Measurements from ENCODE around the gene TSPAN14. TPM values are rescaled to one million over a fixed set of nuclear protein-coding genes. Genes with fewer than 3 reads are reported as not detected.

Gene TSPAN14
- total RNA-seq, 4 donors from 2014 or later: 61.6 to 83.4 (median 77.9) TPM

- intact Hi-C loops (cut with DNase I): loop anchor here (10.0 kb wide), 2 partner anchors 59 to 151 kb away; no protein-coding TSS in a partner anchor
- WGBS, 2 donors: 75 to 83% methylated on average over 2 of the region's 2 CpGs
These were observed 10.0 kb upstream of the TSPAN14 start for GRCh38 chr10:80444124-80444523.

GRCh38 chr10:80444646-80445319 lies 9.3 kb upstream of the TSPAN14 start:
- H3K27me3 ChIP-seq: no peaks in the 10 kb centered on the region
- no peak overlapping the region for H3K4me3 ChIP-seq (replicated peaks in 1 of 3)
- intact Hi-C loops (cut with DNase I): loop anchor here (5.0 to 10.0 kb wide), 3 partner anchors 58 to 150 kb away; no protein-coding TSS in a partner anchor
- WGBS, 2 donors: 19 to 22% methylated on average over 10 to 11 of the region's 11 CpGs
- H3K27ac ChIP-seq: no peak overlapping the region
- no peaks in the 10 kb centered on the region for H3K36me3 ChIP-seq
- TF ChIP-seq POLR2A (IDR thresholded peaks at IDR 0.05) (no peak), CTCF (IDR thresholded peaks at IDR 0.05) (peak in 5 of 6 experiments; percentile 56 to 94 (median 77))
- no peaks in the 10 kb centered on the region for H3K9me3 ChIP-seq
- peaks cover 11 to 24% of the 10 kb centered on the region in 2 donors for H3K4me1 ChIP-seq
- peak; percentile 62 to 74 for DNase-seq

More at GRCh38 chr10:80444124-80444523, 10.0 kb upstream of the TSPAN14 start:
- peak overlapping the region in 1 of 3 donors; percentile 29 for H3K27ac ChIP-seq
- DNase-seq: no peak
- TF ChIP-seq POLR2A (IDR thresholded peaks at IDR 0.05): no peak
- TF ChIP-seq CTCF (IDR thresholded peaks at IDR 0.05): no peak
- H3K4me1 ChIP-seq: peaks cover 6 to 17% of the 10 kb centered on the region in 2 donors
- H3K36me3 ChIP-seq: no peaks in the 10 kb centered on the region
- H3K4me3 ChIP-seq (replicated peaks in 1 of 3): no peak overlapping the region
- no peaks in the 10 kb centered on the region for H3K27me3 ChIP-seq
- no peaks in the 10 kb centered on the region for H3K9me3 ChIP-seq

- no peak overlapping the region for H3K27ac ChIP-seq
- no peak overlapping the region for H3K4me3 ChIP-seq (replicated peaks in 1 of 3)
- intact Hi-C loops (cut with DNase I): loop anchor here (5.0 to 10.0 kb wide), 3 partner anchors 55 to 147 kb away; no protein-coding TSS in a partner anchor
- no peaks in the 10 kb centered on the region for H3K9me3 ChIP-seq
- no peaks in the 10 kb centered on the region for H3K36me3 ChIP-seq
- H3K27me3 ChIP-seq: no peaks in the 10 kb centered on the region
- no peak for DNase-seq
- no peak for TF ChIP-seq CTCF (IDR thresholded peaks at IDR 0.05)
- TF ChIP-seq POLR2A (IDR thresholded peaks at IDR 0.05): no peak
- H3K4me1 ChIP-seq: peaks cover 18 to 30% of the 10 kb centered on the region in 2 donors
- WGBS, 2 donors: 83 to 89% methylated on average over 7 of the region's 7 CpGs
These were observed 6.5 kb upstream of the TSPAN14 start for GRCh38 chr10:80447436-80448190.

GRCh38 chr10:80448209-80448942 lies 5.7 kb upstream of the TSPAN14 start:
- DNase-seq: no peak
- Histone ChIP-seq H3K4me1 (peaks cover 26 to 38% of the 10 kb centered on the region in 2 donors), H3K27me3 (no peaks in the 10 kb centered on the region), H3K36me3 (no peaks in the 10 kb centered on the region), H3K9me3 (no peaks in the 10 kb centered on the region), H3K27ac (no peak overlapping the region), H3K4me3 (replicated peaks in 1 of 3) (no peak overlapping the region)
- intact Hi-C loops (cut with DNase I): loop anchor here (5.0 to 10.0 kb wide), 3 partner anchors 54 to 146 kb away; no protein-coding TSS in a partner anchor
- 94 to 98% methylated on average over 4 of the region's 4 CpGs for WGBS, 2 donors
- TF ChIP-seq POLR2A (IDR thresholded peaks at IDR 0.05): no peak
- TF ChIP-seq CTCF (IDR thresholded peaks at IDR 0.05): no peak
